Ectodermal cell (in vitro differentiated cells): Measurements from ENCODE around the gene NDUFB5.
A peak's percentile ranks its signal among the peaks of the same experiment; 100 is the strongest.
"Not testable (repeated sequence)": the region's sequence is repeated elsewhere in the genome, so short reads cannot be mapped to it uniquely, and the experiment has no call there.

Experiments
- H3K27ac ChIP-seq: 2 replicates; pipeline ENCODE4 v1.7.0; 2013; ENCODE audit warnings: mild to moderate bottlenecking, low read depth, low read length; ENCODE audit not compliant: insufficient read depth, poor library complexity, severe bottlenecking
- H3K27me3 ChIP-seq: 2 replicates; pipeline ENCODE4 v1.7.0; 2013; ENCODE audit warnings: mild to moderate bottlenecking, low read length; ENCODE audit not compliant: insufficient read depth, control insufficient read depth, poor library complexity, severe bottlenecking
- H3K36me3 ChIP-seq: one replicate; pipeline ENCODE4 v1.7.0; 2013; ENCODE audit warnings: low read length; ENCODE audit not compliant: control insufficient read depth, insufficient read depth
- H3K4me1 ChIP-seq: one replicate; pipeline ENCODE4 v1.7.0; 2013; ENCODE audit warnings: low read length; ENCODE audit not compliant: control insufficient read depth, insufficient read depth
- H3K4me3 ChIP-seq: 2 replicates; pipeline ENCODE4 v1.7.0; 2013; ENCODE audit warnings: low read depth, low read length, control low read depth; ENCODE audit not compliant: insufficient read depth
- H3K9me3 ChIP-seq: 2 replicates; pipeline ENCODE4 v1.7.0; 2013; ENCODE audit warnings: mild to moderate bottlenecking, low read length, moderate library complexity; ENCODE audit not compliant: control insufficient read depth
- WGBS, 2 experiments: methylation state at CpG; one replicate each; pipeline ENCODE4 v1.1.7; 2013; ENCODE audit warnings: missing lambda C conversion rate in 2 of 2; 5-methylcytosine and 5-hydroxymethylcytosine counted together

NDUFB5 gene

GRCh38 chr3:179624451-179624850 lies 19.9 kb downstream of the NDUFB5 start:
- Histone ChIP-seq H3K36me3 (peaks cover 8% of the 10 kb centered on the region), H3K4me3 (no peak overlapping the region), H3K9me3 (no peaks in the 10 kb centered on the region), H3K27me3 (no peaks in the 10 kb centered on the region), H3K27ac (no peak overlapping the region), H3K4me1 (no peaks in the 10 kb centered on the region)
- 80 to 94% methylated on average over 1 to 2 of the region's 3 CpGs for WGBS, 2 experiments

- Histone ChIP-seq H3K9me3 (no peaks in the 10 kb centered on the region), H3K4me1 (no peaks in the 10 kb centered on the region), H3K27ac (no peak overlapping the region), H3K4me3 (no peak overlapping the region), H3K36me3 (no peaks in the 10 kb centered on the region), H3K27me3 (no peaks in the 10 kb centered on the region)
- WGBS, 2 experiments = 75 to 82% methylated on average over 3 of the region's 3 CpGs
Measured at GRCh38 chr3:179630753-179631451, 26.3 kb downstream of the NDUFB5 start.

GRCh38 chr3:179640469-179640868 lies 35.9 kb downstream of the NDUFB5 start:
- WGBS, 2 experiments = 92 to 100% methylated on average over 1 of the region's 1 CpG
- Histone ChIP-seq H3K4me3 (no peak overlapping the region), H3K36me3 (no peaks in the 10 kb centered on the region), H3K9me3 (no peaks in the 10 kb centered on the region), H3K27ac (no peak overlapping the region), H3K27me3 (no peaks in the 10 kb centered on the region), H3K4me1 (no peaks in the 10 kb centered on the region)

GRCh38 chr3:179642871-179643270 lies 38.3 kb downstream of the NDUFB5 start:
- H3K36me3 ChIP-seq = no peaks in the 10 kb centered on the region

GRCh38 chr3:179643837-179644236 lies 39.2 kb downstream of the NDUFB5 start:
- H3K27ac ChIP-seq, H3K4me3 ChIP-seq, H3K9me3 ChIP-seq, H3K4me1 ChIP-seq, H3K36me3 ChIP-seq, H3K27me3 ChIP-seq: not testable (repeated sequence)
- WGBS, 2 experiments = 93 to 95% methylated on average over 6 to 8 of the region's 8 CpGs

More at GRCh38 chr3:179642871-179643270, 38.3 kb downstream of the NDUFB5 start:
- 85 to 97% methylated on average over 3 of the region's 3 CpGs for WGBS, 2 experiments
- Histone ChIP-seq H3K9me3 (no peaks in the 10 kb centered on the region), H3K4me3 (no peak overlapping the region), H3K27ac (no peak overlapping the region), H3K4me1 (no peaks in the 10 kb centered on the region), H3K27me3 (no peaks in the 10 kb centered on the region)

- Histone ChIP-seq H3K4me3 (no peak overlapping the region), H3K9me3 (no peaks in the 10 kb centered on the region), H3K4me1 (no peaks in the 10 kb centered on the region), H3K27ac (no peak overlapping the region), H3K36me3 (no peaks in the 10 kb centered on the region), H3K27me3 (no peaks in the 10 kb centered on the region)
- 87 to 89% methylated on average over 2 to 3 of the region's 3 CpGs for WGBS, 2 experiments
Measured at GRCh38 chr3:179646177-179646576, 41.6 kb downstream of the NDUFB5 start.

- Histone ChIP-seq H3K27me3 (no peaks in the 10 kb centered on the region), H3K9me3 (no peaks in the 10 kb centered on the region), H3K36me3 (no peaks in the 10 kb centered on the region), H3K4me1 (peaks cover 8% of the 10 kb centered on the region), H3K4me3 (peak overlapping the region; percentile 72), H3K27ac (peak overlapping the region; percentile 91)
- 64 to 66% methylated on average over 11 of the region's 11 CpGs for WGBS, 2 experiments
Measured at GRCh38 chr3:179651687-179652446, 47.3 kb downstream of the NDUFB5 start.

GRCh38 chr3:179652447-179653095 lies 48.0 kb downstream of the NDUFB5 start, which contains the start of gene USP13:
USP13 (plus strand) TSS chr3:179653040; CDS start chr3:179653226, 186 bp downstream.
- no peaks in the 10 kb centered on the region for H3K9me3 ChIP-seq
- H3K4me3 ChIP-seq = peak within 1 kb of the TSS; percentile 72
- H3K36me3 ChIP-seq = no peaks in the 10 kb centered on the region
- 1% methylated on average over 56 of the region's 56 CpGs for WGBS, 2 experiments
- H3K27me3 ChIP-seq = no peaks in the 10 kb centered on the region
- peak within 1 kb of the TSS; percentile 91 for H3K27ac ChIP-seq
- H3K4me1 ChIP-seq = peaks cover 8% of the 10 kb centered on the region

- Histone ChIP-seq H3K27ac (peak overlapping the region; percentile 86), H3K4me3 (peak overlapping the region; percentile 72), H3K27me3 (no peaks in the 10 kb centered on the region), H3K36me3 (no peaks in the 10 kb centered on the region), H3K4me1 (peaks cover 8% of the 10 kb centered on the region), H3K9me3 (no peaks in the 10 kb centered on the region)
- 0% methylated on average over 77 of the region's 77 CpGs for WGBS, 2 experiments
Measured at GRCh38 chr3:179653096-179653797, 48.7 kb downstream of the NDUFB5 start.
